Measurements from ENCODE around the gene TRAPPC6A. TPM values are rescaled to one million over a fixed set of nuclear protein-coding genes. Genes with fewer than 3 reads are reported as not detected.

Gene TRAPPC6A
- total RNA-seq, 2 experiments from 2014 or later = 64.4 to 65.0 TPM

DNA sequence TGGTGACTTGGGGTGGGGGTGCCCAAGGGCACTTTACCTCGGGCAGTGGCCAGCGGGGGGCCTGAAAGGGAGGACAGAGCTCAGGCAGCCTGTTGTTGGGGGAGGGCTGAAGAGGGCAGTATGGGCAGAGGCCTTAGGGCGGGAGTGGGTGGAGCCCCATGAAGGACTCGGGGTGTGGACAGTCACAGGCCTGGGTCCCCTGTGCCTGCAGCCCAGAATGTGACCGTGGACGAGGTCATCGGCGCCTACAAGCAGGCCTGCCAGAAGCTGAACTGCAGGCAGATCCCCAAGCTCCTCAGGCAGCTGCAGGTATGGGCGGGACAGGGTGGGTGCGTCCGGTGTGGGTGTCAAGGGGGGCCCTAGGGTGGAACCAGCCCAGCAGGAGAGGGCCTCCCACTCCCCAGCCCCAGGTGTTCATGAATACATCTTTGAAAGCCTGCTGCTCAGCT lies 39.7 kb downstream of the TRAPPC6A start:
- H3K36me3 Mint-ChIP-seq (ENCODE audit: low read depth) = no peaks in the 10 kb centered on the region
- CTCF ChIA-PET = interaction anchor here (0.7 kb wide), 1 partner anchor 13 kb away, joined by 5 read pairs; no protein-coding TSS in a partner anchor
- H3K4me1 Mint-ChIP-seq = no peaks in the 10 kb centered on the region
- H3K27ac Mint-ChIP-seq = no peak overlapping the region
- H3K9me3 Mint-ChIP-seq = no peaks in the 10 kb centered on the region
- H3K4me3 Mint-ChIP-seq = no peak overlapping the region
- DNase-seq = no peak
- no peaks in the 10 kb centered on the region for H3K27me3 Mint-ChIP-seq
- POLR2A ChIA-PET = interaction anchor here (1.5 kb wide), 1 partner anchor 13 kb away, joined by 3 read pairs; no protein-coding TSS in a partner anchor

DNA sequence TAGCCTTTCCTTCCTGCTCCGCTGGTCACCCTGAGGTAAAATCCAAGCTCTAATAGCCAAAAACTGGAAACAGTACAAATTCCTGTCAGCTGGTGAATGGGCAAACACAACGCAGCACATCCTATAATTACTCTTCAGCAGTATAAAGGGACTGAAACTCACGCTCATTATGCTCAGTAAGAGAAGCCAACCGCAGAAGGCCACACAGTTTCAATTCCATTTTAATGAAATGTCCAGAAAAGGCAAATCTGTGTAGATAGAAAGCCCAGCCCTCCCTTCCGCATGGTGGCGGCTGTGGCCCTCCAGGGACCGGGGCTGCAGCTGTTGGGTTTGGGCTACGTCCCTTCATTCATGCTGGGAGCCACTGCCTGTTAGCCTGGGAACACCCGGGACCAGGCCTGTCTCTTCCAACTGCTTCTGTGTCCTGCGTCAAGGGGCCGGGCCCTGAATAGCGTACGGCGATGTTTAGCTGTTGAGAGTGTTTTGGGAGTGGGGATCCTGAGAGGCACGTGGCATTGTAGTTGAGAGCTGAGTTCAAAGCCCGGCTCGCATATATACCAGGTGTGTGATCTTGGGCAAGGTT lies 40.8 kb downstream of the TRAPPC6A start:
- DNase-seq = no peak
- Mint-ChIP-seq H3K36me3 (ENCODE audit: low read depth) (no peaks in the 10 kb centered on the region), H3K4me1 (no peaks in the 10 kb centered on the region), H3K4me3 (no peak overlapping the region), H3K27ac (no peak overlapping the region), H3K9me3 (no peaks in the 10 kb centered on the region), H3K27me3 (no peaks in the 10 kb centered on the region)
- CTCF ChIA-PET = interaction anchor here (0.6 to 1.2 kb wide), 6 partner anchors 11 to 375 kb away, joined by 3 to 4 read pairs (median 3); partner anchors contain the start of gene TRAPPC6A
- POLR2A ChIA-PET = interaction anchor here (1.5 to 1.7 kb wide), 2 partner anchors 14 to 40 kb away, joined by 3 to 5 read pairs; partner anchors contain the start of gene TRAPPC6A

- Mint-ChIP-seq H3K4me3 (no peak overlapping the region), H3K27ac (no peak overlapping the region), H3K4me1 (peaks cover 5% of the 10 kb centered on the region), H3K36me3 (ENCODE audit: low read depth) (no peaks in the 10 kb centered on the region), H3K27me3 (no peaks in the 10 kb centered on the region), H3K9me3 (no peaks in the 10 kb centered on the region)
- CTCF ChIA-PET = interaction anchor here (0.6 to 1.8 kb wide), 5 partner anchors 11 to 1572 kb away, joined by 3 to 8 read pairs (median 3); no protein-coding TSS in a partner anchor
- POLR2A ChIA-PET = interaction anchor here (1.7 kb wide), 1 partner anchor 41 kb away, joined by 5 read pairs; the partner anchor contains the start of gene TRAPPC6A
- no peak for DNase-seq
These were observed 41.4 kb downstream of the TRAPPC6A start for GRCh38 chr19:45136507-45137178.

- peaks cover 10% of the 10 kb centered on the region for H3K4me1 Mint-ChIP-seq
- DNase-seq = no peak
- no peak overlapping the region for H3K27ac Mint-ChIP-seq
- H3K9me3 Mint-ChIP-seq = no peaks in the 10 kb centered on the region
- ChIA-PET CTCF (interaction anchor here (0.7 to 1.8 kb wide), 3 partner anchors 9 to 180 kb away, joined by 3 to 8 read pairs (median 3); partner anchors contain the start of genes BLOC1S3 and CLPTM1), POLR2A (no interaction called here)
- H3K36me3 Mint-ChIP-seq (ENCODE audit: low read depth) = no peaks in the 10 kb centered on the region
- no peak overlapping the region for H3K4me3 Mint-ChIP-seq
- H3K27me3 Mint-ChIP-seq = no peaks in the 10 kb centered on the region
These were observed 42.7 kb downstream of the TRAPPC6A start for GRCh38 chr19:45135176-45135885.

DNA sequence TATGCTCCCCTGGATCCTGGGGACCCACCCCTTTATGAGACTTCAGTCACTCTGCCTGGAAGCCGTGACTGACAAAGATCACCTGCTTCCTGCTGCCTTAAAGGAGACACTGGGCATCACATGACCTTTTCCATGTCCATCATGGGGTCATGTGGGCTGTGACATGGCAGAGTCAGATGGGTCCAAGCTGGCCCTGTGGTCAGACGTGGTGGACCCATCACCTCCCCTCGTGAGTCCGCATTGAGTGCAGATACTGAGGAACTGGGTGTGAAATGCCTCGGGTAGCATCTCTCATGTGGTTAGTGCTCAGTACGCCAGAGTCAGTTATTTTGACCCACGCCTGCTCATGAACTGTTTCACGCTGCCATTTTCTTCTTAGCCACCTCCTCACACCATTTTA lies 44.4 kb downstream of the TRAPPC6A start:
- ChIA-PET POLR2A (no interaction called here), CTCF (no interaction called here)
- H3K9me3 Mint-ChIP-seq = no peaks in the 10 kb centered on the region
- peaks cover 10% of the 10 kb centered on the region for H3K4me1 Mint-ChIP-seq
- H3K36me3 Mint-ChIP-seq (ENCODE audit: low read depth) = no peaks in the 10 kb centered on the region
- no peaks in the 10 kb centered on the region for H3K27me3 Mint-ChIP-seq
- H3K4me3 Mint-ChIP-seq = no peak overlapping the region
- no peak overlapping the region for H3K27ac Mint-ChIP-seq
- DNase-seq = no peak

GRCh38 chr19:45130888-45131615 lies 47.0 kb downstream of the TRAPPC6A start:
- Mint-ChIP-seq H3K4me1 (peaks cover 13% of the 10 kb centered on the region), H3K27me3 (no peaks in the 10 kb centered on the region), H3K4me3 (no peak overlapping the region), H3K9me3 (no peaks in the 10 kb centered on the region), H3K27ac (no peak overlapping the region), H3K36me3 (ENCODE audit: low read depth) (no peaks in the 10 kb centered on the region)
- no peak for DNase-seq
- CTCF ChIA-PET = interaction anchor here (1.0 to 1.6 kb wide), 3 partner anchors 12 to 47 kb away, joined by 3 to 8 read pairs (median 5); partner anchors contain the start of genes BLOC1S3 and TRAPPC6A
- POLR2A ChIA-PET = no interaction called here

DNA sequence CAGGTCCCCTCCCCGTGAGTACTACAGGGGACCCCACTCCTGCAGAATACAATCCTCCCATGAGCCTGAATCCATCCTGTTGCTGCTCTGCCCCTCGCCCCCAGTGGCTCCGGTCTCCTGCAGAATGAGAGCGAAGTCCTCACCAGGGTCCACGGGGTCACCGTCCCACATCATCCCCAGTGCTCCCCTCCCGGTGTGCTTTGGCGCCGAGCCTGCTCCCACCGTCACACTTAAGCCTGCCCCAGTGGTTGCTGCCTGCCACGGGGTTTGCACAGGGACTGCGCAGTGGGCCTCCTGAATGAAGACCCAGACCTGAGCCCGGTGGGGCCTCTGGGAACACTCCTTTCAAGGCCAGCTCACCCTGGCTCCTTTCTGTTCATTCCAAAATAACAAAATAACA lies 47.8 kb downstream of the TRAPPC6A start:
- CTCF ChIA-PET = no interaction called here
- Mint-ChIP-seq H3K4me1 (peaks cover 15% of the 10 kb centered on the region), H3K9me3 (no peaks in the 10 kb centered on the region), H3K4me3 (no peak overlapping the region), H3K36me3 (ENCODE audit: low read depth) (no peaks in the 10 kb centered on the region), H3K27me3 (no peaks in the 10 kb centered on the region), H3K27ac (no peak overlapping the region)
- no peak for DNase-seq
- POLR2A ChIA-PET = no interaction called here

DNA sequence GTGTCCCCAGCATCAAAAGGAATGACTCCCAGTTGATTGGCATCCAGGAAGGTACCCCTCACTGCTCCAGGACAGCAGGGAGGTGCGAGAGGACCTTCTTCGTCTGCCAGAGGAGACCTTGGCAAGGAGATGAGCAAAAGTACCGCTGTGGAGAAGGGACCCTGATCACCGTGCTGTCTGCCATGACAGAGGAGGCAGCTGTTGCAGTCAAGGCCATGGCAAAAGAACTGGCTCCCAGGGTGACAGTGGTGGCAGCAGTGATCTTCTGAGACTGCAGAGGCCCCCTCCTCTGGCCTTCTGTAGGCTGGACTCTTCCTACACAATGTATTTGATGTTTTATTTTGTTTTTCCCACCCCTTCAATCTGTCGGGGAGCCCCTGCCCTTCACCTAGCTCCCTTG lies 49.2 kb downstream of the TRAPPC6A start:
- no peaks in the 10 kb centered on the region for H3K36me3 Mint-ChIP-seq (ENCODE audit: low read depth)
- no peaks in the 10 kb centered on the region for H3K27me3 Mint-ChIP-seq
- no peaks in the 10 kb centered on the region for H3K9me3 Mint-ChIP-seq
- ChIA-PET CTCF (no interaction called here), POLR2A (no interaction called here)
- peaks cover 15% of the 10 kb centered on the region for H3K4me1 Mint-ChIP-seq
- H3K27ac Mint-ChIP-seq = no peak overlapping the region
- no peak overlapping the region for H3K4me3 Mint-ChIP-seq
- DNase-seq = no peak

DNA sequence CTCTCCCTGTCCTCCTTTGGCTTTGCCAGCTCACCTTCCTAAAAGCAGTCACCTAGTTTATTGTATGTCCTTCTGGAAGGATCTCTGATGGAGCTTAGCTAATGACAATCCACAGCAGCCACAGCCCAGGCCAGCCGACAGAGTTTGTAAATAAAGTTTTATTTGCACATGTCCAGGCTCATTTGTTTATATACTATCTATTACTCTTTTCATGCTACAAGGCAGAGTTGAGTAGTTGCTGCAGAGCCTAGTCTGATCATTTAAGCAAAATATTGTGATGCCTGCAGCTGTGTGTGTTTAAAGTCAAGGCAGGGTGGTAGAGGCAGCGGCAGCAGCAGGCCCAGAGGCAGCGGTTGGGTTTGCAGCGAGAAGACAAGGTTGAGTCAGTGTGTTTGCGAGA lies 49.9 kb downstream of the TRAPPC6A start:
- no peaks in the 10 kb centered on the region for H3K36me3 Mint-ChIP-seq (ENCODE audit: low read depth)
- POLR2A ChIA-PET = no interaction called here

GRCh38 chr19:45126654-45127053 lies 51.4 kb downstream of the TRAPPC6A start:
- Mint-ChIP-seq H3K4me3 (no peak overlapping the region), H3K27ac (no peak overlapping the region), H3K9me3 (no peaks in the 10 kb centered on the region), H3K27me3 (no peaks in the 10 kb centered on the region), H3K36me3 (ENCODE audit: low read depth) (no peaks in the 10 kb centered on the region), H3K4me1 (peaks cover 20% of the 10 kb centered on the region)
- ChIA-PET POLR2A (interaction anchor here (1.2 kb wide), 1 partner anchor 34 kb away, joined by 5 read pairs; the partner anchor contains the start of gene PPP1R37), CTCF (interaction anchor here (0.7 to 2.8 kb wide), 9 partner anchors 9 to 274 kb away, joined by 3 to 22 read pairs (median 5); partner anchors contain the start of gene PPP1R37)
- no peak for DNase-seq

More for the DNA sequence above, 49.9 kb downstream of the TRAPPC6A start:
- Mint-ChIP-seq H3K27ac (no peak overlapping the region), H3K27me3 (no peaks in the 10 kb centered on the region), H3K9me3 (no peaks in the 10 kb centered on the region), H3K4me1 (peaks cover 15% of the 10 kb centered on the region), H3K4me3 (no peak overlapping the region)
- CTCF ChIA-PET = no interaction called here
- DNase-seq = no peak

GRCh38 chr19:45125975-45126493 lies 52.0 kb downstream of the TRAPPC6A start:
- peak; percentile 75 for DNase-seq
- ChIA-PET POLR2A (interaction anchor here (1.2 kb wide), 1 partner anchor 33 kb away, joined by 5 read pairs; the partner anchor contains the start of gene PPP1R37), CTCF (interaction anchor here (0.6 to 2.8 kb wide), 15 partner anchors 9 to 159 kb away, joined by 3 to 22 read pairs (median 3); partner anchors contain the start of gene PPP1R37)
- Mint-ChIP-seq H3K27me3 (no peaks in the 10 kb centered on the region), H3K4me1 (peaks cover 22% of the 10 kb centered on the region), H3K27ac (no peak overlapping the region), H3K9me3 (no peaks in the 10 kb centered on the region), H3K4me3 (no peak overlapping the region), H3K36me3 (ENCODE audit: low read depth) (no peaks in the 10 kb centered on the region)

DNA sequence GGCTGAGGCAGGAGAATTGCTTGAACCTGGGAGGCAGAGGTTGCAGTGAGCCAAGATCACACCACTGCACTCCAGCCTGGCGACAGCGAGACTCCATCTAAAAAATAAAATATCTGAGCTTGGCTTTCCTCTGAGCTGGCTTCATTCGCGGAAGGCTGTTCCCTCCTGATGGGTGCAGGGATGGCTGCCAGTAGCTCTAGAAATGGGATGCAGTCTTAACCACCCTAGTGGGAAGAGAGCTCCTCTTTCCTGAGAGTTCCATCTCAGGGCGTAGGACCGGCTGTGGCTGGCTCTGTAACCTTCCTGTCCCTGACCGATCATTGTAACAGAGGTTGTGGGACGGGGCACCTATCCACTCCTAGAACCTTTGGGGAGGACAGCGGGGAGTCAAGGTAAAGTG lies 52.7 kb downstream of the TRAPPC6A start:
- H3K36me3 Mint-ChIP-seq (ENCODE audit: low read depth) = no peaks in the 10 kb centered on the region
- H3K9me3 Mint-ChIP-seq = no peaks in the 10 kb centered on the region
- H3K27me3 Mint-ChIP-seq = no peaks in the 10 kb centered on the region
- no peak for DNase-seq
- H3K4me1 Mint-ChIP-seq = peaks cover 23% of the 10 kb centered on the region
- ChIA-PET POLR2A (interaction anchor here (1.1 kb wide), 1 partner anchor 33 kb away, joined by 3 read pairs; no protein-coding TSS in a partner anchor), CTCF (interaction anchor here (0.5 to 2.8 kb wide), 14 partner anchors 8 to 159 kb away, joined by 3 to 22 read pairs (median 3); partner anchors contain the start of gene PPP1R37)
- H3K27ac Mint-ChIP-seq = no peak overlapping the region
- H3K4me3 Mint-ChIP-seq = no peak overlapping the region

All from activated CD4-positive, alpha-beta memory T cell treated with anti-CD3 and anti-CD28 coated beads, Interleukin-2, amount 10 ng/mL, durations not matched to agents 7 days and 5 days (primary cell).